GM19324 (cell line): ENCODE data around the gene CFAP43.
"Not testable (repeated sequence)": the region's sequence is repeated elsewhere in the genome, so short reads cannot be mapped to it uniquely, and the experiment has no call there.

Experiments used
- ATAC-seq: cut with Tn5 transposase; IDR thresholded peaks from one replicate; pipeline ENCODE4 v1.9.1; 2021; ENCODE audit warnings: mild to moderate bottlenecking, moderate library complexity; ENCODE audit not compliant: unreplicated experiment, low FRiP score

Gene CFAP43

DNA sequence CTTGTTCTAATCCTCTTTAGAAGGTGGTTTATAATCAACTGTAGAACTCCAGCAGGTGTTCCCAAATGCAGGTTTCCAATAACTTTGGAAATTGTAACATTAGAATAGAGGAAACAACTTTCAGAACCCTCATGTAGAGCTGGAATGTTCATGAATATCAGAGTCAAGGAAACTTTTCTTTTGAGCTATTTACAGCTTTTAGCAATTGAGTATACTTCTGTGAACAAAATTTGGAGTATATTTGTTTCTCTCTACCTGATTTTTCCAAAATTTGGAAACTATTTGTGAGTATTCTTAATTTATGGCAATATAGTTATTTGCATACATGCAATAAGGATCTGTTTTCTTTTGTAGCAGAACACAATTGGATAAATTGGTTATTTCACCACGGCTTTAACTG is 2.8 kb upstream of the CFAP43 start:
- no peak for ATAC-seq

- no peak for ATAC-seq
These were observed 1.7 kb upstream of the CFAP43 start for GRCh38 chr10:104233817-104234216.

- ATAC-seq: no peak
These were observed 494 bp upstream of the CFAP43 start for GRCh38 chr10:104232613-104233102.

- ATAC-seq: no peak
These were observed 1.7 kb downstream of the CFAP43 start for GRCh38 chr10:104230490-104230889.

DNA sequence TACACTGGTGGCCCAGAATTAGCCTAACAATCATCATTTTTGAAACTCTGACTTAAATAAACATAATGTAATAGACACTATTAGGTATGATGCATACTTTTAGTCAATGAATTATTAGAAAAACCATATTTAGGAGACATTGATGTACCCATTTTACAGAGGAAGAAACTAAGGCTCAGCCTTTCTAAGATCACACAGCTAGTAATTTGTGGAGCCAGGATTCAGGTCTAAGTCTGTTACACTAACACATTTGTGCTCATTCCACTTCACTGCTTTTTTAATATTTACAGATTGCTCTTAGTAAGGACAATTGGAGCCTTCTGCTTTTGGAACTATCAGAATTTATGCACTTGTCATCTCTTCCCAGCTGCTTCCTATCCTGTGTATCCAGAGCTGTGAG is 8.9 kb downstream of the CFAP43 start:
- ATAC-seq: no peak

DNA sequence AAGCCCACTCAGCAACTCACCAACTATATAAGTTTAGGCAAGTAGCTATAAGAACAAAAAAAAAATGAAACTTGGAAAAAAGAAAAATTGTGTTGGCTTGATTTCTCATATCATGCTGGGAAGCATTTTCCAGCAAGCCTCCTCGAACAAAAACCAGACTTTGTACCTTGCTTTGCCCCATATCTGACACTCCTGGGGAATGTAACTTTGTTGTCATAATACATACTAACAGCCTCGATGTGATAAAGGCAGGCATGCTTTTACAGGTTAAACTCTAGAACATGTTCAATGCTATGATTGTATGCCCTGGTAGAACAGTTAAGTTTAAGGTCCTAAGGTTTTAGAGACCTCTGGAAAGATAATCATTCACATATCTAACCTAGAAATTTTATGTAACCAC is 11.6 kb downstream of the CFAP43 start:
- no peak for ATAC-seq

GRCh38 chr10:104218751-104219150 is 13.4 kb downstream of the CFAP43 start:
- ATAC-seq: no peak

DNA sequence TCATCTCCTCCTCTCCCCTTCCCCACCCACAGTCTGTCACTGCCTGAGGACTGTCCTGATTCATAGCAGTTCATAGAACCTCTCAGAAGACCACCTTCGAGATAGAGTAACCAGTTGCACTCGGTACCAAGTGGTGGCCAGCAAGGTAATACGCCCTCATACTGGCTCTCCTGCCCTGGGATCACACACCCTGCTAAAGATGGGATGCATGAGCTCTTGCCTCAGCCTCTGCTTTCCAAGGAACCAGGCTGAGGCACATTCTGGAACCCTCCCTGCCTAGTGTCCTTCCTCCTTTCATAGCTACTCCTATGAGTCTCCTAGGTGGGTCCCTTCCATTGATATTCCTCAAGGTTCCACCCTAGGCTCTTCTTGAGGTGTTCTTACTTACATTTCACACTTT is 15.5 kb downstream of the CFAP43 start:
- ATAC-seq: no peak

GRCh38 chr10:104209575-104210198 is 22.5 kb downstream of the CFAP43 start:
- no peak for ATAC-seq

DNA sequence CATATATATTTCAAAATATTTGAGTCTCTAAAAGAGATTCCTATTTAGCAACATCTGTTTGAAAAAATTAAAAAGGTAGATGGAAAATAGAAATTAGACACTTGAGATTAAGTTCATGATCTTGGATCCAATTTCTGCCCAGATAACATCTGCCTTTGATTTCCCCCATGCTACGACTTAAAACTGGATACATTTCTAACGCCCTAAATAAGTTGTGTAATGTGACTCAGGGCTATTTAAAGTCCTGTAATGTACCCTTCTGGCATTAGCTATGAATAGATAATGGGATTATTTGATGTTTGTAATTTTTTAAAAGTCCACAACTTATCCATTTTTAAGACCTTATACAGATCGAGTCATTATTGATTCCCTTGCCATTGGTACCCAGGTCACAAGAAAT is 23.4 kb downstream of the CFAP43 start:
- no peak for ATAC-seq

GRCh38 chr10:104202231-104202630 is 29.9 kb downstream of the CFAP43 start:
- ATAC-seq: no peak

- ATAC-seq: no peak
These were observed 30.5 kb downstream of the CFAP43 start for GRCh38 chr10:104201636-104202035.

- no peak for ATAC-seq
These were observed 32.6 kb downstream of the CFAP43 start for GRCh38 chr10:104199567-104199966.

GRCh38 chr10:104197364-104197763 is 34.8 kb downstream of the CFAP43 start:
- no peak for ATAC-seq

- ATAC-seq: no peak
These were observed 36.5 kb downstream of the CFAP43 start for GRCh38 chr10:104195706-104196105.

GRCh38 chr10:104193787-104194186 is 38.4 kb downstream of the CFAP43 start:
- no peak for ATAC-seq

- ATAC-seq: no peak
These were observed 41.5 kb downstream of the CFAP43 start for GRCh38 chr10:104190695-104191094.

DNA sequence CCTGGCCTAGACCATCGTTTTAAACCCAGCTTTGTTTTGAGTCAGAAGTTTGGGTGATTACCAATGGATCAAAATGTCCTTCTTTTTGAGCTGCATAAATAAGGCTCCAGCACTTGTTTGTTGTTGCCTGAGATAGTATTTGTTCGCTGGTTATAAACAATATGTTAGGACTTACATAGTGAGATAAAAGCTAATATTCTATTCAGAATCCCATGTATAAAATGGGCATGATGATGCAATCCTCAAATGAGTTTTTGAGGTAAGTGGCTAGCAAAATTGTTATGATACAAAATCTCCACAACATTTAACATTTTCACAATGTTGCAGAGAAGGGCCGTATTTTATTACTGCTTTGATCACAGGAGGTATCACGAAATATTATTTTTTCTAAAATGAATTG is 48.5 kb downstream of the CFAP43 start:
- ATAC-seq: no peak

DNA sequence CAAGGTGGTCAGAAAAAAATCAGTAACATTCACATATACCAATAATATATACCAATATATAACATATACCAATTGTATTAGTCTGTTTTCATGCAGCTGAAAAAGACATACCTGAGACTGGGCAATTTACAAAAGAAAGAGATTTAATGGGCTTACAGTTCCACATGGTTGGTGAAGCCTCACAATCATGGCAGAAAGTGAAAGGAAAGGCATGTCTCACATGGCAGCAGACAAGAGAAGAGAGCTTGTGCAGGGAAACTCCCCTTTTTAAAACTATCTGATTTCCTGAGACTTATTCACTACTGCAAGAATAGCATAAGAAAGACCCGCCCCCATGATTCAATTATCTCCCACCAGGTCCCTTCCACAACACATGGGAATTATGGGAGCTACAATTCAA is 58.0 kb downstream of the CFAP43 start:
- not testable (repeated sequence) for ATAC-seq

DNA sequence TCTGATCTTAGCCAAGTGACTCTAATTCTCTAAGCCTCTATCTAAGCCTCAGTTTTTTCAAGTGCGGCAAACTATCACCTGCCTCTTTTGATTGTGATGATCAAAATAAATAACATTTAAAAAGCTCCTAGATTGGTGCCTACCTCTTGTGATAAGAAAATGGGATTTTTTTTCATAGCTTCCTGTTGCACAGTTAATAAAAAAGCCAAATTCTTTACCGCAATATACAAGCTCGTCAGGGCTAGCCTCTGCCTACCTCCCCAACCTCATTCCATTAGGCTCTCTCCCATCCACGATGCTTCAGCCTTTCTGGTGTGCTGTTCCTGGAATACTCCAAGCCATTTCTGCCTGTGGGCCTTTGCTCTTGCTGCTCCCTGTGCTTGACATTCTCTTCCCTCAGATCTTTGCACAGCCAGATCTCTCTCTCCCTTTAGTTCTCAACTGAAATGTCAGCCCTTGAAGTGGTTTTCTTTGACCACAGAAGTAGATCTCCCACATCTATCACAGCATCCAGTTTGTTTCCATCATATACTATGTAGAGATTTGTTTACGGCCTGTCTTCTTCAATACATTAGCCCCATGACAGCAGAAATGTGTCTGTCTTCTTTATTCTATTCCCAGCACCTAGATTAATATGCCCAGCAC is 61.4 kb downstream of the CFAP43 start:
- no peak for ATAC-seq

- ATAC-seq: no peak
These were observed 76.6 kb downstream of the CFAP43 start for GRCh38 chr10:104155591-104155990.

DNA sequence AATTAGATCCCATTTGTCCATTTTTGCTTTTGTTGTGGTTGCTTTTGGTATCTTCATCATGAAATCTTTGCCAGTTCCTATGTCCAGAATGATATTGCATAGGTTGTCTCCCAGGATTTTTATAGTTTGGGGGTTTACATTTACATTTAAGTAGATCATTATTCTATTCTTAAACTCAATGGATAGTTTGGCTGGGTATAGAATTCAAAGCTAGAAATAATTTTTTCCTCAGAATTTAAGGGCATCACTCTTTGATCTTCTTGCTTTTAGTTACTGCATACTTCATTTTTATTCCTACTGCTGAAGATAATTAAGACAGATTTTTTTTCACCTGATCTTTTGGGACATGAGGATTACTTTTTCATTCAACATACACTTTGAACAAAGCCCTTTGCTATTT is 80.4 kb downstream of the CFAP43 start:
- ATAC-seq: no peak
